ENCODE measurements around the gene SLC6A3.

- no peak for TF ChIP-seq CTCF (conservative IDR thresholded peaks at IDR 0.05 in 1 of 2, IDR thresholded peaks at IDR 0.05 in 1 of 2; ENCODE audit: extremely low read depth in 1 of 2, insufficient read depth in 1 of 2, low read depth in 1 of 2, low read length in 2 of 2)
- no peak for TF ChIP-seq EZH2 (IDR thresholded peaks at IDR 0.05; ENCODE audit: borderline replicate concordance, low read length)
Measured at GRCh38 chr5:1448511-1449011, 3.3 kb upstream of the SLC6A3 start.
